Erythroblast (primary cell): ENCODE measurements around the gene ZNF789.
A peak's percentile ranks its signal among the peaks of the same experiment; 100 is the strongest.
"Not testable (repeated sequence)": the region's sequence is repeated elsewhere in the genome, so short reads cannot be mapped to it uniquely, and the experiment has no call there.

Experiments
- DNase-seq, 2 experiments: peaks; one replicate each; lab custom pipeline; 2025; lab: John Stamatoyannopoulos, UW
- GATA1 ChIP-seq: IDR thresholded peaks from 2 replicates; pipeline ENCODE4 v1.6.1; 2011; ENCODE audit warnings: low read depth, mild to moderate bottlenecking, control low read depth, low read length, moderate library complexity
- POLR2A ChIP-seq: IDR thresholded peaks from 2 replicates; pipeline ENCODE4 v1.6.1; 2011; ENCODE audit warnings: mild to moderate bottlenecking, low read length

The ZNF789 gene

GRCh38 chr7:99472561-99473314 lies at the start of gene ZNF789:
Gene ZNF789, plus strand, starts transcription at chr7:99472890. Its CDS starts 3,567 bp downstream, at chr7:99476457.
- DNase-seq, result peak; percentile 98
- TF ChIP-seq POLR2A (peak; percentile 80), GATA1 (no peak)

DNA sequence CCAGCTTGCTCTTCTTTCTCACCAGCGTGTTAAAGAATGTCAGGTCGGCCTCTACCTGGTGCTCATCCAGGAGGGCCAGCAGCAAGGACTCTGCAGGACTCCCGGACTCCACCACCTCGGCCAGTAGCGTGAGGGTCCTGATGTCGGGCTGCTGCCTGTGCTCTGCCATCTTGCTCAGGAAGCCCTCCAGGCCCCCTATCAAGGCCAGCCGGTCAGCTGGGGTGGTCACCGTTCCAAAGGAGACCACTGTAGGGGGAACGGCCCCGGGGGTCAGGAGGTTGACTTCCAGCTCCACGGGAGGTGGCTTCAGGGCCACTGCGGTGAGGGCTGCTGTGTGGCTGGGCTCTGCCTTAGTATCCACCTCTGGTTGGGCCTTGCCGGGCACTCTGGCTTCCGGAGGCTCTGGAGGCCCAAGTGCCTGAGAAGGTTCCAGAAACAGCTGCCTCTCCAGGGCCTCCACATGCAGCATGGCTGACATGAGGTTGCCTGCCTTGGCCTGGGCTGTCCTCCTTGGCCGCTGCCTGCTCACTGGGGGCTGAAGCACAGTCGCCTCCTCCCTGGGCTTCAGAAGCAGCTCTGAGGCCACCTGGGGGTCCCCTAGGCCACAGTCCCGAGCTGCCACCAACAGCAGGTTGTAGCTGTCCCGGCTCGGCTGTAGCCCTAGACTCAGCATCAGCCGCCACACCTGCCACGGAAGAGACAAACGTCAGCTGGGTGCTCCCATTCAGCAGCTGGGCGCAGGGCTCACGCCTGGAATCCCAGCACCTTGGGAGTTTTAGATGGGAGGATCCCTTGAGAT lies 47.6 kb upstream of the ZNF789 start:
- no peak for TF ChIP-seq GATA1
- TF ChIP-seq POLR2A, result no peak
- DNase-seq, result no peak

- DNase-seq, result no peak
- TF ChIP-seq GATA1 (no peak), POLR2A (no peak)
Measured at GRCh38 chr7:99428972-99429566, 43.6 kb upstream of the ZNF789 start.

DNA sequence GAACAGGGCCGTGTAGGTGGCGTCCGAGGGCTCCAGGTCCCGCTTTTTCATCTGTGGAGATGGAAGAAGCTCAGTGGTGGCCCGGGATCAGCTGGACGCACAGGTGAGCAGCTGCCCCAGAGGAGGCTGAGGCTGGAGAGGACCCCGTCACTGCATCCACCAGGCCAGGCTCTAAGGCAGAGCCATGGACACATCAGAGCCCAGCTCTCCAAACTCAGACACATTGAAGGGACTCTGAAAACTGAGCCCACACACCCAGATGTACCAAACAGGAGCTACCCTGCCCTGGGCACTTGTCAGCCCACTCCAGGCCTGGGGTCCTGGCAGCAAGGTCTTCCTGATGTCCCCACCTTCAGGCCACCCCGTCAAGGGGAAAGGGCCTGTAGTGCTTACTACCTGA lies 42.9 kb upstream of the ZNF789 start:
- TF ChIP-seq POLR2A (no peak), GATA1 (no peak)
- no peak for DNase-seq

GRCh38 chr7:99431756-99432540 lies 40.7 kb upstream of the ZNF789 start:
- DNase-seq, result not testable (repeated sequence)

DNA sequence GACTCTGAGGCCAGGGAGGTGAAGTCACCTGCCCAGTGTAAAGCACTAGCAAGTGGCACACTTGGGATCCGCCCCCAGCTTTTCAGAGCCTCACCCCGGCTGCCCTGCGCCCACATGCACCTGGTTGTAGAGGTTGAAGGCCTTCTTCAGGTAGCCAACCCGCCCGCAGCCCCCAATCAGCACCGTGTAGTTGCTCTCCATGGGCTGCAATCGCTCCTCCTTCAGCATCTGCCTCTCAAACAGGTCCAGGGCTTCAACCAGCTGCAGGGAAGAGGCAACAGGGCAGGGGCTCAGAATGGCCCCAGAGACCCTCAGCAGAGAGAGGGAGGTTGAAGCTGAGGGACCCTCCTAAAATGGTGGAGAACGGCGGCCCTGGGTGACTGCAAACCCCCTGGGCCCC lies 39.5 kb upstream of the ZNF789 start:
- no peak for DNase-seq
- TF ChIP-seq GATA1, result no peak
- TF ChIP-seq POLR2A, result no peak

DNA sequence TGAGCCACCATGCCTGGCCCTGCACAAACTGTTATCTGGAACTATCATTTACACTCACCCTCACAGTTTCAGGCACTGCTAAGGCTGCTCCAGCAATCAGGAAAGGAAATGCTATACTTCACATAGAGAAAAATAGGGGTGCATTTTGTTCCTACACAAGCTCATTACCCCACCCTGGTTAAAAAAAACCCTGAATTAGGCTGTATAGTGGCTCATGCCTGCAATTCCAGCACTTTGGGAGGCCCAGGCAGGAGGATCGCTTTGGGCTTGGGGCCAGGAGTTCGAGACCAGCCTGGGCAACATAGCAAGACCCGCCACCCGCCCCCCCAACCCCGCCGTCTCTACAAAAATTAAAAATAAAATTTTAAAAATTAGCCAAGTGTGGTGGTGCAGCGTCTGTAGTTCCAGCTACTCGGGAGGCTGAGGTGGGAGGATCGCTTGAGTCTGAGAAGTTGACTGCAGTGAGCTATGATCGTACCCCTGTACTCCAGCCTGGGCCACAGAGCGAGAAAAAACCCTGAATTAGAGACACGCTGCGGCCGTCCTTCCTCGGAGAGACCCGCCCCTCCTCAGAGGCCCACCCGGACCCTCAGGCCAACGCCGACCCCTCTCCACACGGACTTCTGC lies 34.6 kb upstream of the ZNF789 start:
- TF ChIP-seq POLR2A, result no peak
- no peak for TF ChIP-seq GATA1
- DNase-seq, result peak; percentile 35 to 44

GRCh38 chr7:99438573-99439480 lies 33.9 kb upstream of the ZNF789 start, which contains the start of the genes CPSF4 and PTCD1:
Gene CPSF4, plus strand, starts transcription at chr7:99438943. Its CDS starts 140 bp downstream, at chr7:99439083.
Gene PTCD1, minus strand, starts transcription at chr7:99438798. Its CDS starts 3,556 bp downstream, at chr7:99435242.
- peak; percentile 95 to 96 for DNase-seq
- TF ChIP-seq POLR2A (peak; percentile 59), GATA1 (no peak)

DNA sequence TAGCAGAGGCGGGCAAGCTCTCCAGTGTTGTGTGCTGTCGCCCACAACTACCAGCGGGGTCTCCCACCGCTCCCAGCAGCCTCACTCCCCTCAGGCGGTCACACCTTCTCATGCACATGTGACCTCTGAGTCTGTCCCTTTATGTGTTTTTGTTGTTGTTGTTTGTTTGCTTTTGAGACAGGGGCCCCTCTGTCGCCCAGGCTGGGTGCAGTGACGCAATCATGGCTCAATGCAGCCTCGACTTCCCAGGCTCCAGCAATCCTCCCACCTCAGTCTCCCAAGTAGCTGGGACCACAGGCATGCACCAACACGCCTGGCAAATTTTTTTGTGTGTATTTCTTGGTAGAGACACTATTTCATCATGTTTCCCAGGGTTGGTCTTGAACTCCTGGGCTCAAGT lies 32.5 kb upstream of the ZNF789 start:
- DNase-seq, result peak in 1 of 2 experiments; percentile 15
- TF ChIP-seq GATA1 (no peak), POLR2A (no peak)

GRCh38 chr7:99446096-99446495 lies 26.6 kb upstream of the ZNF789 start:
- DNase-seq, result no peak
- TF ChIP-seq GATA1, result no peak
- TF ChIP-seq POLR2A, result no peak

DNA sequence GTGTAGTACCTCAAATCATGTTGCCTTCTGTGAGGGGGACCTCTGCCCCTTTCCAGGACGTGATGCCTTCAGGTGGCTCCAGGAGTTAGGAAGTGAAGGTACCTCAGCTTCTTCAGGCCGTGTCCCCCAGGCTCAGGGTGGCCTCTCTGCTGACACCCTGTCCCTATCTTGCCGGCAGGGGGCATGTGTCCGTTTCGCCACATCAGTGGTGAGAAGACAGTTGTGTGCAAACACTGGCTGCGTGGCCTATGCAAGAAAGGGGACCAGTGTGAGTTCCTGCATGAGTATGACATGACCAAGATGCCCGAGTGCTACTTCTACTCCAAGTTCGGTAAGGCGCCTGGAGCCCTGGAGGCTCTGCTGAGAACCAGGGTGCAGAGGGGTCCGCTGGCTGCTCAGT lies 24.7 kb upstream of the ZNF789 start:
- TF ChIP-seq POLR2A (no peak), GATA1 (no peak)
- DNase-seq, result peak; percentile 27 to 42

DNA sequence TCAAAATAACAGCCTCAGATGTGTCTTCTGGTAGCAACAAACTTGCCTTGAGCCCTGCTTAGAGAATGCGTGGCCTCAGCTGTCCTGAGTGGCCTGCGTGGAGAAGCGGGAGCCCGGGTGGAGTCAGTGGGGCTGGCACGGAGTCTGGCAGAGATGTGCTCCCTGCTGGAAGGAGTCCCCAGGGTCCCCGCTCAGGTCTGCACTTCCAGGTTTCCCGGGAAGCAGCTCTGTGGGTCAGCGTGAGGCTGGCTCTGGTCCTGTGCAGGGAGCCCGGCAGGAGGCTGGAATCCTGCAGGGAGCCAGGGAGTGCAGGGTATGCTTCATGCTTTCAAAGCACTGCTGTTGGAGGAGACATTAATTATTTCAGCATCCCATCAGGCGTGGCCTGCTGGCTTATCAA lies 23.8 kb upstream of the ZNF789 start:
- no peak for TF ChIP-seq POLR2A
- no peak for TF ChIP-seq GATA1
- DNase-seq, result no peak
